H1 (cell line): ENCODE data around the gene PDE3A.

Experiments used
- CTCF ChIP-seq, 3 experiments: IDR thresholded peaks; 1 replicate in 2 of 3; 2 replicates in 1 of 3; pipeline versions ENCODE4 v1.5.1 to v1.6.1; 2011; ENCODE audit warnings: low read length in 3 of 3, mild to moderate bottlenecking in 3 of 3, inconsistent platforms in 2 of 3, low read depth in 1 of 3, moderate library complexity in 1 of 3; ENCODE audit not compliant: insufficient read depth in 1 of 3; ENCODE audit errors: control extremely low read depth in 1 of 3
- ZNF274 ChIP-seq: IDR thresholded peaks from 2 replicates; pipeline ENCODE4 v1.7.0; 2012; ENCODE audit warnings: low read length, borderline replicate concordance; ENCODE audit errors: extremely low read depth

GRCh38 chr12:20445687-20446086 is 77.3 kb downstream of the PDE3A start:
- TF ChIP-seq CTCF (IDR thresholded peaks at IDR 0.05; ENCODE audit: control extremely low read depth in 1 of 3, insufficient read depth in 1 of 3, low read depth in 1 of 3, low read length in 3 of 3) (no peak), ZNF274 (no peak)
